Prostate gland (tissue), 2 donors: ENCODE measurements around the gene CMTM1.

Source experiments
- CTCF ChIP-seq, 4 experiments: fragments of 200-600 bp in 2 of 4; fragments of 450-650 bp in 2 of 4; sonication (generic) in 2 of 4; IDR thresholded peaks; 1 replicate in 3 of 4; 2 replicates in 1 of 4; pipeline ENCODE4 v1.5.1; 2016 to 2019; ENCODE audit warnings: antibody characterized with exemption in 4 of 4, mild to moderate bottlenecking in 2 of 4, moderate library complexity in 2 of 4
- POLR2AphosphoS5 ChIP-seq: sonication (generic); formaldehyde crosslinking; IDR thresholded peaks from one replicate; pipeline ENCODE4 v1.6.1; 2017; ENCODE audit warnings: antibody characterized with exemption

GRCh38 chr16:66616592-66616991 lies 50.4 kb downstream of the CMTM1 start:
- TF ChIP-seq CTCF (IDR thresholded peaks at IDR 0.05) = no peak
- no peak for TF ChIP-seq POLR2AphosphoS5
